Measurements from ENCODE around the gene LAMC3. TPM values are rescaled to one million over a fixed set of nuclear protein-coding genes. Genes with fewer than 3 reads are reported as not detected.

The LAMC3 gene
- total and polyA plus RNA-seq, 9 of the 15 experiments (the other 6 are each of a cell fraction or from before 2014, with no cell fraction given) = 0.10 TPM; not detected in 8

GRCh38 chr9:131037335-131038255 lies 28.6 kb downstream of the LAMC3 start:
- Histone ChIP-seq H3K4me2 (ENCODE audit: insufficient read depth, low read length) (no peak overlapping the region), H3K27ac (ENCODE audit: extremely low read depth, low read depth, low read length) (no peak overlapping the region), H3K4me1 (replicated peaks in 1 of 2; ENCODE audit: control insufficient read depth in 2 of 2, insufficient read depth in 2 of 2, low read length in 2 of 2) (peaks cover 0 to 33% of the 10 kb centered on the region in 2 experiments; a peak in 2 of 5 replicates), H3K9me1 (ENCODE audit: control insufficient read depth, insufficient read depth, low read length) (peaks cover 18% of the 10 kb centered on the region), H4K20me1 (replicated peaks; ENCODE audit: control insufficient read depth, insufficient read depth, low read length) (peaks cover 63% of the 10 kb centered on the region), H3K4me3 (no peak overlapping the region), H3K36me3 (ENCODE audit: control insufficient read depth, insufficient read depth, low read length) (no peaks in the 10 kb centered on the region), H3K9ac (ENCODE audit: insufficient read depth in 1 of 2, low read depth in 2 of 2, low read length in 2 of 2) (peak overlapping the region in 1 of 2 experiments; percentile 39; a peak in 1 of 4 replicates), H3K9me3 (replicated peaks; ENCODE audit: control insufficient read depth, insufficient read depth, low read depth, low read length) (0 out of 2 replicates have a peak, but pooled peaks cover 2% of the 10 kb centered on the region), H3K27me3 (ENCODE audit: control insufficient read depth in 2 of 2, insufficient read depth in 2 of 2, low read length in 2 of 2) (peaks cover 88 to 98% of the 10 kb centered on the region in 2 experiments), H2AFZ (ENCODE audit: low read depth, low read length) (no peak overlapping the region), H3K79me2 (ENCODE audit: control insufficient read depth, insufficient read depth, low read length) (no peaks in the 10 kb centered on the region)
- peak in 3 of 4 experiments; percentile 63 to 70 (median 65) for DNase-seq (ENCODE audit: extremely low read depth in 1 of 4, low spot score in 3 of 4)
- in situ Hi-C loops (cut with MboI) = loop anchor here (10.0 kb wide), 1 partner anchor 333 kb away; no protein-coding TSS in a partner anchor
- no TSS peak for BruUV-seq (replicated peaks)
- under 1% methylated on average over 26 of the region's 26 CpGs for WGBS (ENCODE audit: insufficient coverage, low coverage, missing lambda C conversion rate)
- intact Hi-C loops (cut with micrococcal nuclease) = no loop called here
- ChIA-PET CTCF (ENCODE audit: low intra/inter-chr PET ratio) (interaction anchor here (0.6 to 2.1 kb wide), 2 partner anchors 9 to 96 kb away, joined by 3 to 4 read pairs; no protein-coding TSS in a partner anchor), POLR2A (interaction anchor here (0.6 to 99.3 kb wide), 25 partner anchors 9 to 709 kb away, joined by 3 to 3336 read pairs (median 4); partner anchors contain the start of genes AIF1L and NUP214)
- peak; percentile 13 for ATAC-seq
- FAIRE-seq = peak; percentile 40
- TF ChIP-seq HOXB6 (CRISPR knock-in tag; IDR thresholded peaks at IDR 0.05; ENCODE audit: borderline replicate concordance) (no peak), MLX (CRISPR knock-in tag; conservative IDR thresholded peaks at IDR 0.05) (0 out of 4 replicates have a peak, but pooled peaks of 1 of the 2 experiments have one; percentile 32), NCOA1 (IDR thresholded peaks at IDR 0.05; ENCODE audit: low read depth) (no peak), TAF9B (IDR thresholded peaks at IDR 0.05; ENCODE audit: partially characterized antibody) (no peak), STAT6 (CRISPR knock-in tag; IDR thresholded peaks at IDR 0.05) (peak; percentile 32; the same call in 1 of the 2 replicates)

All from K562 (cell line).